Left ventricle myocardium superior (tissue), 1 donor: ENCODE data around the gene IL16. TPM values are rescaled to one million over a fixed set of nuclear protein-coding genes. Genes with fewer than 3 reads are reported as not detected.

ENCODE experiments used
- ATAC-seq: fragments of 200-7000 bp; cut with Tn5 transposase; one replicate; pipeline ENCODE4 v1.9.1; 2020; ENCODE audit warnings: mild to moderate bottlenecking, moderate library complexity
- DNase-seq: peaks from one replicate; pipeline ENCODE4 v3.0.0-alpha.2; 2020
- intact Hi-C: fragments of 100-400 bp; cut with micrococcal nuclease; formaldehyde crosslinking; loops from one replicate; pipeline ENCODE4 v1.11.0; 2022
- total RNA-seq: library from RNA; stranded (reverse); fragmentation: NEBNext Ultra II Directional; extraction: Animal tissue kit (Norgen Biotek cat#: 25700); gene quantifications from one replicate; pipeline ENCODE4 v1.2.1, GENCODE V29; 2021
- donor health status: DM: no; HTN: yes; CAD: no; lungs with severe emphysema.

The IL16 gene
- total RNA-seq, 1 donor from 2014 or later = 5.5 TPM

DNA sequence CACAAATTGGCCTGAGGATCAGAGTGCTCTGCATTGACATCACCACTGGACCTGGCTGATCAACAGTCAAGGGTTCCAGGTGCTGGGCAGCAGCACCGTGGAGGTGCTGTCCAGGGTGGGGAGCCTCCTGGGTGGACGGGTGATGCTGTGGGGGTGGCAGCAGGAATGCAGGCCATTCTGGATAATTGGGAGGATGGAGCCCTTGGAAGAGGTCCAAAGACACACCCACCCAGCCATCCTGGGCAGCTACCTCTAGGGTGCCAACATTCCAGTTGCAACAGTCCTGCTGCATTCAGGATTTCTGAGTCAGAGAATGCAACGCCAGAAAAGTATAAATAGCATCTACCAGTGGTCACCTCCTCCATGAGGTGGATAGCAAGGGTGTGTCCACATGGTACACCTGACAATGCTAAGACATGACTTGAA is 100.5 kb downstream of the IL16 start:
- ATAC-seq = no peak

DNA sequence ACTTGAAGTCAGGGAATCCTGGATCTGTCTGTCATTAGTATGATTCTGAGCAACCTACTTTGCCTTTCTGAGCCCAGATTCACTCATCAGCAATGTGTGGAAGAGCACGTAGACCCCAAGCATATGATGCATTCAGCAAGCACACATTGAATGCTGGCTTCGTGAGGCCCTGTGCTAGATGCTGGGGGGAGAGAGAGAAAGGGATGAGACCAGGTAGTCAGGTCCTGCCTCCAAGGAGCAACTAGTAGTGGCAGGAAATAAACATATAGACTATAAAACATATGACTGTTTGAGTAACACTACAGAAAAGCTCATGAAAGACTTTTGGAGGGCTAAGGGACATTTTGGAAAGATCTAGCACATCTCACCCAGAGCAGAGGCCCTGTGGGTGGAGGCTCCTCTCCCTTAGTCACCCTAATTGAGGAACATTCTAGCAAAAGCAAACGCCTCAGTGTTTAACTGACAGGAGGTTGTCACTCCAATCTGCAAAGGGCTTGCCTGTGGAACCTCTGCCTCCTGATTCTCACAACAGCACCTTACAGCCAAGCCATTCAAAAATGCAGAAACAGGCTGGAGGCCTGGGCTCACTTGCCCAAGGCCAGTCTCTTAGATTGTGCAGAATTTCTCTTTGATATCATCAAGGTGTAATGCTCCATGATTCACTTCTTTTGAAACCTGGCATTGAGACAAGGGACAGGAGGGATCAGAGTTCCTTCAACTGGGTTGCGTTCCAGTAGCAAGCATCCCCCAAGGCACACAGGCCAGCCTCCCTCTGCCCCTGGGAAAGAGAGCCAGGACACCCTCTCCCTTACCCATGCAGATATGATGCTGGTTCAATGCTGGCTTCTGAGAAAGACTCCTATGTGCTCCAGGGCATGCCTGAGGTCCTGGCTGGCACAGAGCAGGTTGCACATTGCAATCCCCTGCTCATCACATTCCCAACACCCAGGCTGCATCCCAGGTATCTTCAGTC is 101.2 kb downstream of the IL16 start:
- DNase-seq (no peak), ATAC-seq (no peak)
- intact Hi-C loops = no loop called here

More for the DNA sequence above, 100.5 kb downstream of the IL16 start:
- no peak for DNase-seq
- intact Hi-C loops = no loop called here

DNA sequence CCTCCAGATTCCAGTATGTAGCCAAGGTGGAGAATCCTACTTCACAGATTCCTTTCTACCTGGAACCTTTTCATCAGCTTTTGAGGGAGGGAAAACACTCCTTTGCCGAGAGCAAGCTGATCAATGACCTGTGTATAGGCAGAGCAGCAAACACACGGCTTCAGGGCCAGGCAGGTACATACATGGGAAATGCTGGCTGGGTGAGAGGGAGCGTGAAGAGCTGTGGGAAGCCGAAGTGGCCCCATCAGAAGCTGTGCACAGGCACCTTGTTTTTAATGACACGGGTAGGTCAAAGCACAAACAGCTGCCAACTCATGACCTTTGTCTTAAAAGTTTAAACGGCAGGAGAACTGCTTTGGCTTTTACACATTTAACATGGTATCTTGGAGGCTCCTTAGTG is 101.9 kb downstream of the IL16 start:
- intact Hi-C loops = no loop called here
- ATAC-seq (no peak), DNase-seq (no peak)

DNA sequence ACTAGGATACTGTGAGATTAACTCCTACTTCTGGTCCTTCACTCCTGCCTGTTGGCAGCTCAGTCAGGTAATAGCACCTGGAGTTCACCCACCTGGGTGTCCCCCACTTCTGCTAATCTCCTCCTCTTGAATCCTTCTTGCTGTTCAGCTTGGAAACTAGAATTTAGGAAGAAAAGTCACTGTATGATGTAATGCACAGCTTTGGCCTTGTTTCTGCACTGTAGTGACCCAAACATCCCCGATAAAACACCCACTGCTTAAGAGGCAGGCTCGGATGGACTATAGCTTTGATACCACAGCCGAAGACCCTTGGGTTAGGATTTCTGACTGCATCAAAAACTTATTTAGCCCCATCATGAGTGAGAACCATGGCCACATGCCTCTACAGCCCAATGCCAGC is 102.5 kb downstream of the IL16 start:
- intact Hi-C loops = no loop called here
- ATAC-seq (no peak), DNase-seq (no peak)

DNA sequence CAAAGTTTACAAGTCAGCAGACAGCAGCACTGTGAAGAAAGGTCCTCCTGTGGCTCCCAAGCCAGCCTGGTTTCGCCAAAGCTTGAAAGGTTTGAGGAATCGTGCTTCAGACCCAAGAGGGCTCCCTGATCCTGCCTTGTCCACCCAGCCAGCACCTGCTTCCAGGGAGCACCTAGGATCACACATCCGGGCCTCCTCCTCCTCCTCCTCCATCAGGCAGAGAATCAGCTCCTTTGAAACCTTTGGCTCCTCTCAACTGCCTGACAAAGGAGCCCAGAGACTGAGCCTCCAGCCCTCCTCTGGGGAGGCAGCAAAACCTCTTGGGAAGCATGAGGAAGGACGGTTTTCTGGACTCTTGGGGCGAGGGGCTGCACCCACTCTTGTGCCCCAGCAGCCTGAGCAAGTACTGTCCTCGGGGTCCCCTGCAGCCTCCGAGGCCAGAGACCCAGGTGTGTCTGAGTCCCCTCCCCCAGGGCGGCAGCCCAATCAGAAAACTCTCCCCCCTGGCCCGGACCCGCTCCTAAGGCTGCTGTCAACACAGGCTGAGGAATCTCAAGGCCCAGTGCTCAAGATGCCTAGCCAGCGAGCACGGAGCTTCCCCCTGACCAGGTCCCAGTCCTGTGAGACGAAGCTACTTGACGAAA is 103.1 kb downstream of the IL16 start:
- intact Hi-C loops = no loop called here
- DNase-seq (no peak), ATAC-seq (no peak)

DNA sequence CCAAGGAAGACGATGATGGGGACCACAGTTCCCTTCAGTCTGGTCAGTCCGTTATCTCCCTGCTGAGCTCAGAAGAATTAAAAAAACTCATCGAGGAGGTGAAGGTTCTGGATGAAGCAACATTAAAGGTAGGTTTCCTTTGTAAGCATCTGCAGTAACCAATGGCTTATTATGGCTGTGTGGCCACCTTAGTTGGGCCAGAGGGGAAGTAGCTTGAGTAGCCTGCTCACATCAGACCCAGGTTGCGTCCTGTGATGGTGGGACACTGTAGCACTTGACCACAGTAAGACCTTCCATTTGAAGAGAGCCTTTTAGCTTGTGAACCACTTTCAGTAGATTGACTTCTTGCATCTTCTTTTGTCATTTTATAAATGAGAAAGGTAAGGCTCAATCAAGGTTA is 104.7 kb downstream of the IL16 start:
- ATAC-seq (no peak), DNase-seq (no peak)
- intact Hi-C loops = no loop called here

DNA sequence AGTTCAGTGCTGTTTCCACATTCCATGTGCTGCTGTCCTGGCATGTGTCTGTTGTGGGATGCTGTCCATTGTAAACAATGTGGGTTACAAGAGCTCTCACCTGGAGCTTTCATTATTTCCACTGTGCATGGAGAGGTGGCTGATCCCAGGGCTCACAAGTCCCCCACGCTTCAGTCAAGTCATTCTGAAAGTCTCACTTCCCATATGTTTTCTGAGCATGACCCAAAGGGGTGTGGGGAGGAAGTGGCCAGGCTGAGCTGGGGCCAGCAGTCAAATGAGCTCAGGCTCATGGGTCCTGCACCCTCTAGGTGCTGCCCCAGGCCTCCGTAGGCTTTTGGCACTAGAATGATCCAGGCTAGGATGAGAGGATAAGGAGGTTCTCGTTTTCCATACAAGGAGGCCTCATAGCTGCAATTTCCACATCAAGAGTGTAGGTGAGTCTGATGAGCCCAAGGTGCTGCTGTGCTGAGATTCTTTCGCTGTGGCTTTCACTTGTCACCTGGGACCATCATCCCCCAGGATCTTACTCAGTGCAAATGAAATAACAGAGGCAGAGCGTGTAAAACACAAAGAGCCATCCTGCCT is 105.2 kb downstream of the IL16 start:
- intact Hi-C loops = no loop called here
- ATAC-seq (peak; percentile 65), DNase-seq (peak; percentile 51)

DNA sequence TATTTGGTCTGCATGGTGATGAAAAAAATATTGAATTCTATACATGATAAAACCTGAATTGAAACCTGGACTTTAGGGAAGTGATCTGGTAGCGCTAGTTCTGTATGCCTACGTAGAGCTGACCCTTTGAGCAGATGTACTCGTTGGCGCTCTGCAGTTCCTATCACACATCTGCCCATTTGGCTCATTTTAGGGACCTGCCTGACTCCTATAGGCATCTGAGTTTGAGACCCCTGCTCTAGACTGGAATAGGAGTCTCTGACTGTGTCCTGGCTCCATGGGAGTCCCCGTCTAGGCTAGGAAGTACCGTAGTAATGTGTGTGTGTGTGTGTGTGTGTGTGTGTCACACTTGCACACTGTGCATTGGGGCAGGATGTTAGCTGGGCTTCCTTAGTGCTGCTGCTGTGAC is 106.0 kb downstream of the IL16 start:
- intact Hi-C loops = no loop called here
- ATAC-seq (peak; percentile 40), DNase-seq (no peak)

DNA sequence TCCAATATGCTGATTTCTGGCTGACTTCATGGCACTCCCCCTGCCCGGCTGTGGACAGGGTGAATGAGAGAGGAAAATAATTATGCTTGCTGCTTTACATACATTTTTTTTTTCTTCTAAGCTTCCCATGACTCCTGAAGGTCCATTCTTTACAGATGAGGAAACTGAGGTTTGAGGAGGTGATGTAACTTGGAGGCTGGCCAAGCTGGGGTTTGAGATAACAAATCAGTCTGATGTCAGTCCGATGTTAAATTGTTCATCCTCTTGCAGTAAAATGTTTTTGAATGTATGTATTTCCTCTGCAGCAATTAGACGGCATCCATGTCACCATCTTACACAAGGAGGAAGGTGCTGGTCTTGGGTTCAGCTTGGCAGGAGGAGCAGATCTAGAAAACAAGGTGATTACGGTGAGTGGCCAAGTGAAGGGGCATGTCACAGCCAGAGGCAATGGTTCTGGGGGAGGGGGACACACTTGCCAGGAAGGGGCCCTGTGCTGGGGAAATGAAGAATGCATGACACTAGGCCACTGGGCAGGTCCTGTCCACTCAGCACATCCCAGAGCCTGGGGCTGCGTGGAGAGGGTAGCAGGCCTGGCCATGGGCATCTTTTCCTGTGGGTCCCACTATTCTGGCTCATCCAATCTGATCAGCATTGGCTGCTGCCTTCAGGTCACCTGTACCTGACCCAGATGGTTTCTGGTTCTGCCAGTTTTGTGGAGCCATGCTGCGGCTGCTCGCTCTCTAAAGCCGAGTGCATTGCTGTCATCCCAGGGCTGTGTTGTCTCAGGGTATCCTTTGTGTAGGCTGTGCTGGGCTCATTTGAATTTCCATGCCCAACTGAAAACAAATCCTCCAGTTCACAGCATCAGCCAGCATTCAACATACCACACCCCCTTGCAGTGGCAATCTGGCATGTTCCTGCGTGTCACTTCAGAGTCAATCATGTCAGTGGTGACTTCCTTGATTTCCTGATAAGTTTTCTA is 106.9 kb downstream of the IL16 start:
- DNase-seq (no peak), ATAC-seq (peak; percentile 16)
- intact Hi-C loops = no loop called here

DNA sequence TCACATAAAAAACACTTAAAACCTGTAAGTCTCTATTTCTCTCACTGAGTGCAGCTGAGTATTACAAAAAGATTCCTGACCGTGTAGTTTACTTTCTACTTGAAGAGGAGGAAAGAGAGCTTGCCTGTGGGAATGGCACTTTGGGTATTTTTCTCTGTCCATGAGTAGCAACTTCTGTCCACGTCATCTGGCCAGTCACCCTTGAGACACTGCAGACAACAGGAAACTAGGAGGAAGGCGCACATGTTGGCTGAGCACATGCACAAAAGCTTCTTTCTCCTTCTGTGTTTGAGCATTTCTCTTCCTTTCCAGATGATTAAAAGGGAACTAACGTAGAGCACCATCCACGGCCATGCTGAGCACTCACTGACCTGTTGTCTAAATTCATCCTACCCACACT is 107.5 kb downstream of the IL16 start:
- ATAC-seq = peak; percentile 71

DNA sequence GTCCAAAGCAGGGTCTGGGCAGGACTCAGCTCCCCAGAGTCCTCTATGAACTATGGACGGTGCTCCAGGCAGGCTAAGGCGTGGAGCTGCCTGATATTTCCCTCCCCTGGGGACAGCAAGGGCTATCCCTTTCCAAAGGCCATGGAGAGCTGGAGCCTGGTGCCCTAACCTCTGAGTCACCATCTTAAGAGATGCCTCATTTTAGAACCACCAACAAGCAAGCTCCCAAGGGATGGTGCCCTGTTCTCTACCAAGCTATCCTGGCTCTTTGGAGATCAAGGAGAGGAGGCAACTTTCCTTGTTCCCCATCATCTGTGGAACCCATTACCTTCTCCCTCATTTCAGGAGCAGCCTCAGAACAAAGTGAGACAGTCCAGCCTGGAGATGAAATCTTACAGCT is 111.6 kb downstream of the IL16 start:
- DNase-seq (no peak), ATAC-seq (no peak)
- intact Hi-C loops = no loop called here

More for the DNA sequence above, 107.5 kb downstream of the IL16 start:
- intact Hi-C loops = no loop called here
- DNase-seq = peak; percentile 47

DNA sequence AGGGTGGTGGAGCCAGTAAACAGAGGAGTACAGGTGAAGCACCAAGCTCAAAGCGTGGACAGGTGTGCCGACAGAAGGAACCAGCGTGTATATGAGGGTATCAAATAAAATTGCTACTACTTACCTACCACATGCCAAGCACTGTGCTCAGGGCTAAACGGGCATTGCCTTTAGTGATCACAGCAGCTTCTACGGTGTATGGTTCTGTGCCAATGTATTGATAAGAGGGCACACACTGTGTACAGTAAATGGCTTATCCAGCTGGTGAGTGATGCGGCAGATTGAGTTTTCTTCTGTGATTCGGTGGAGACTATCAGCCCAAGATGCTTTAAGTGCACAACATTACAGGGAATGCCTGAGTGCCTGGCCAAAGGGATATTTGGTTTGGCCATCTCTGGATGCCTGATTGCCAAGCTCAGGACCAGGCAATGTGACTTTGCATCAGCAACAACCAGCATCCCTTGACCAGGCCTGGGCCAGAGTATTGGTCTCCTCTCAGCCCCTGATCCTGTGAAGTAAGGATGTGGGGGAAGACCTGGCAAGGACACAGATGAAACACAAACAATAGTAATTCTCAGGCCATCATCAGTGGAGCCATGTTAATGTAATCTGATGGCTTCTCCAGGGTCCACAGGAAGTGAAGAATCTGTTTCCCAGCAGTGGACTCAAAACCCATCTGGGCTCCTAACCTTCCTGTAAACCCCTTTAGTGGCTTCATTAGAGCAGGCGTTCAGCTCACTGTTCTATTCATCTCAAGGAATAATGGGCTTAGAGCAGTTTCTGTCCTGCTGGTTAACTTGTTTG is 113.2 kb downstream of the IL16 start:
- DNase-seq (no peak), ATAC-seq (no peak)
- intact Hi-C loops = no loop called here

DNA sequence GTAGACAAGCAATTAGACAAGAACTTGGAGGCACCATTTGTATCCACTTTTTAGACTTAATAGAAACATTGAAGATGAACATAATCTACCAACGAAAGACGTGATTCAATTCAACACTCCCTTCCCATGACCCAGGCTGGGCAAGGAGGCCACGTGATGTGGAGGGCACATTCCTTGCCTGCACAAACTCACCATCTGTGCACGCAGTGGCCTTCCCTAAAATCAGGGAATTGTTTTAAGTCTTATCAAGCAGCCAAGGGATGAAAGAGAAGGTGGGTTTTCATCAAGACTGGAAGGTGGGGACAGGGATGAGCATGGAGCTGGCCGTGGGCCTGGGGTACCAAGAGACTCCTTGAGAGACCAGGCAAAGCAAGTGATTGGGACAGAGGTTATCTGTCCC is 113.8 kb downstream of the IL16 start:
- DNase-seq (no peak), ATAC-seq (no peak)
- intact Hi-C loops = no loop called here

DNA sequence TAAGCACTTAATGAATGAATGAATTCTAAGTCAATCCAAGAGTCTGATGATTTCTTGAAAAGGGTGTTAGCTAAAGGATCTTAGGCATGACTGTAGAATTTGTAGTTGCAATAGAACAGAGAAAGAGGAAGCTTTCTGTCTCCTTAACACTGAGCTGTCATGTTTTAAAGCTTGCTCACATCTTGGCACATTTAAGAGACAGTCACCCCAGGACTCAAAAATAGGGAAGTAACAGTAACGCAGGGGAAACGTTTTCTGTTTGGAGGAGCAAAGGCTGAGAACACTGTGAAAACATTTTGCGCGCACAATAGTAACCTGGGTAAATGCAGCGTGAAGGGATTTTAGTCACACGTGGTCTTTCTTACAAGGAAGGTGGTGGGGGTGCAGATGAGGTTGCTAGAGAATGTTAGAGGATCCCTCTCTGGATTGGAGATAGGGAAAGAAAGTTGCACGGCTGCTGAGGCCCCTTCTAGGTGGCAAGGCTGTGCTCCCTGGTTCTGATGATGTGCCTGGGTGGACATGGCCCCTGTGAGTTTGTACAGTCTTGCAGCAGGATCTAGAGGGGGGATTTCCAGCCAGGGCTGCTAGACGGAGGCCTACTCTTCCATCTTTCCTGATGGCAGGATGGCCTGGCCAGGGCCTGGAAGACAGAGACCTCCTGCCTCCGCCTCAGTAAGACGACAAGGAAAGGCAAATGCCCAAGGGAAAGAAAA is 115.2 kb downstream of the IL16 start:
- intact Hi-C loops = no loop called here
- ATAC-seq = peak; percentile 20

DNA sequence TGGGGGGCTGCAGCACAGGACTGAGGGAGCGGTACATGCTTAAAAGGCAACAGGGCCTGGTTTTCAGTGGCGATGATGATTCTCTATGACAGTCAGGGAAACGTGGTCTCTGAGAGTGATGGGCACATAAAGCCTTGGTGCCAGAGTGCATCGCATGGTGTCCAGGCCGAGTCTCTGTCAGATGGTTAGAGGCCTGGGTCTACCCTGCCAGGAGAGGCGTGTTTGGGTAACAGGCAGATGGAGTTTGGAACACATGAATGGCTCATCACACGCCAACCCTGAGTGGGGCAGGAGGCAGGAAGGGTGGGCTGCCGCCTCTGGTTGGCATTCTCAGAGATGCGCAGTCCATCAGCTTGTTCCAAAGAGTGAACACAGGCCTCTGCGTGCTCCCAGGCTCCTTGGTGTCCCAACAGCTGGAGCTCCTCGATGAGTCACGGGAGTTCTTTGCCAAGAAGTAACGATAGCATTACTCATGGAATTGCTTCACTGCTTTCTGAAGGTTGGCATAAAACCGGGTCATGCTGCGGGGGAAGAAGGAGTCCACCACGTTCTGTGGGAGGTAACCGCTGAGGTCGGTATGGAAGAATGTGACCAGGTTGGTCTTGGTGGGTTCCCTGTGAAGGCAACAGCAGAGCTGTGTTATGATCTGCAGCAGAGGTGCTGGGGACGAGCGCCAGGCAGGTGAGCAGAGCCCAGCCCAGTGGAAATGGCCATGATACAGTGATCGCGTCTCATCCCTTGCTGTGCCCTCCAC is 116.3 kb downstream of the IL16 start:
- peak; percentile 86 for ATAC-seq
- intact Hi-C loops = no loop called here
- DNase-seq = peak; percentile 74

More for the DNA sequence above, 115.2 kb downstream of the IL16 start:
- DNase-seq = no peak

DNA sequence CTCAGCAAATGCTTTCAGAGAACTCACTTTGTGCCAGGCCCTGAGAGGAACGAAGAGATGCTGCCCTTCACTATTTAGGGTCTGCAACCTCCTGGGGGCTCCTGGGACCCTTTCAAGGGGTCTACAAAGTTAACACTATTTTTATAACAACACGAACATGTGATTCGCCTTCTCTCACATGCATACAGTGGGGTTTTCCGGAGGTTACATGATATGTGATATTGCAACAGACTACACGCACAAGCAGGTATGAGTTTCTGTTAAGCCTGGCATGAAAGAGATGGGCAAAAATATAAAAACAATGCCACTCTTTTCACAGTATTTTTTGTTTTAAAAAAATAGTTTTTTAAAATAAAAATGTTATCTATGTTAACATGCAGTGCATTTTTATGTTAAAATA is 117.0 kb downstream of the IL16 start:
- DNase-seq (no peak), ATAC-seq (no peak)
- intact Hi-C loops = no loop called here

DNA sequence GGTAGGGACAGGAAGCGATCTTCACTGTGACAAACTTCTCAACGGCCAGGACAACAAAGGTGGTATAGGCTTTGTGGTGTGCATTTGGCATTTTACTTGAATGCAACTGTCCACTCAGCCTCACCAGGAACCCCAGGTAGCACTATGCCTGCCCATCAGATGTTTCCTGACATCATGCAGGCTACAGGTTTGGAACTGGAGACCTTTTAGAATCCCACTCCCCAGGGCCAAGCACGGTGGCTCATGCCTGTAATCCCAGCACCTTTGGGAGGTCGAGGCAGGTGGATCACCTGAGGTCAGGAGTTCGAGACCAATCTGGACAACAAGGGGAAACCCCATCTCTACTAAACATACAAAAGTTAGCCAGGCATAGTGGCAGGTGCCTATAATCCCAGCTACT is 117.7 kb downstream of the IL16 start:
- no peak for DNase-seq
- no peak for ATAC-seq
- intact Hi-C loops = no loop called here
